ENCODE measurements around the gene GREM2. TPM values are rescaled to one million over a fixed set of nuclear protein-coding genes. Genes with fewer than 3 reads are reported as not detected.

The GREM2 gene
- total and polyA plus RNA-seq, 2 donors (not counting 3 experiments of a cell fraction or from before 2014, with no cell fraction given) = not detected

- TF ChIP-seq EZH2 (IDR thresholded peaks at IDR 0.05; ENCODE audit: borderline replicate concordance, low read depth, low read length, severe bottlenecking) (no peak), POLR2AphosphoS5 (IDR thresholded peaks at IDR 0.05; ENCODE audit: insufficient read depth, low read depth, low read length) (no peak)
- Histone ChIP-seq H3K9me1 (replicated peaks; ENCODE audit: control insufficient read depth, extremely low read depth, insufficient read depth, low read length) (no peaks in the 10 kb centered on the region), H3K27me3 (ENCODE audit: control insufficient read depth in 2 of 2, insufficient read depth in 2 of 2, low read length in 2 of 2) (no peaks in the 10 kb centered on the region), H3K4me3 (replicated peaks in 1 of 3; ENCODE audit: insufficient read depth in 1 of 3, low read depth in 1 of 3, low read length in 3 of 3) (no peak overlapping the region), H3K79me2 (ENCODE audit: control insufficient read depth, insufficient read depth, low read length) (no peaks in the 10 kb centered on the region), H3K4me1 (ENCODE audit: control insufficient read depth, extremely low read depth, insufficient read depth, low read length) (no peaks in the 10 kb centered on the region), H3K4me2 (ENCODE audit: insufficient read depth, low read length) (no peak overlapping the region), H2AFZ (ENCODE audit: low read depth, low read length) (no peak overlapping the region), H3K27ac (ENCODE audit: insufficient read depth, low read depth, low read length) (no peak overlapping the region), H4K20me1 (replicated peaks; ENCODE audit: control insufficient read depth, extremely low read depth, insufficient read depth, low read length) (no peaks in the 10 kb centered on the region), H3K9ac (replicated peaks; ENCODE audit: extremely low read depth, insufficient read depth, low read length) (no peak overlapping the region), H3K9me3 (replicated peaks; ENCODE audit: control insufficient read depth, insufficient read depth, low read length) (peaks cover 6% of the 10 kb centered on the region), H3K36me3 (ENCODE audit: control insufficient read depth in 2 of 2, extremely low read depth in 1 of 2, insufficient read depth in 2 of 2, low read length in 2 of 2) (no peaks in the 10 kb centered on the region)
- POLR2A ChIA-PET = no interaction called here
- dilution Hi-C loops (cut with MboI; ENCODE audit: extremely low pct_ligation_motif_present, low sequenced_read_pairs) = no loop called here
- CTCF ChIA-PET = no interaction called here
- no TSS peak for BruUV-seq (replicated peaks)
- DNase-seq (ENCODE audit: low read depth, low spot score) (no peak), FAIRE-seq (no peak)
- intact Hi-C loops (cut with micrococcal nuclease) = no loop called here
Observed at GRCh38 chr1:240491796-240492195, 120.2 kb downstream of the GREM2 start.

GRCh38 chr1:240491156-240491555 lies 120.8 kb downstream of the GREM2 start:
- no peak for FAIRE-seq
- intact Hi-C loops (cut with micrococcal nuclease) = no loop called here
- no peaks in the 10 kb centered on the region for H3K79me2 ChIP-seq (ENCODE audit: control insufficient read depth, insufficient read depth, low read length)
- H3K27ac ChIP-seq (ENCODE audit: insufficient read depth, low read depth, low read length) = no peak overlapping the region
- H3K9ac ChIP-seq (replicated peaks; ENCODE audit: extremely low read depth, insufficient read depth, low read length) = no peak overlapping the region
- H3K27me3 ChIP-seq (ENCODE audit: control insufficient read depth in 2 of 2, insufficient read depth in 2 of 2, low read length in 2 of 2) = no peaks in the 10 kb centered on the region
- no peak overlapping the region for H3K4me2 ChIP-seq (ENCODE audit: insufficient read depth, low read length)
- no TSS peak for BruUV-seq (replicated peaks)
- no peak for DNase-seq (ENCODE audit: low read depth, low spot score)
- peaks cover 6% of the 10 kb centered on the region for H3K9me3 ChIP-seq (replicated peaks; ENCODE audit: control insufficient read depth, insufficient read depth, low read length)
- TF ChIP-seq POLR2A (IDR thresholded peaks at IDR 0.05; ENCODE audit: low read depth, low read length) = no peak
- no peak for TF ChIP-seq MAX (IDR thresholded peaks at IDR 0.05; ENCODE audit: insufficient read depth, insufficient read length)
- no peak for TF ChIP-seq JUN (IDR thresholded peaks at IDR 0.05; ENCODE audit: borderline replicate concordance, insufficient read depth, insufficient read length, low read depth)
- TF ChIP-seq FOS (IDR thresholded peaks at IDR 0.05; ENCODE audit: borderline replicate concordance, insufficient read depth, low read length) = no peak
- no peak for TF ChIP-seq MYC (IDR thresholded peaks at IDR 0.05; ENCODE audit: low read depth, low read length)
- no peak for TF ChIP-seq POLR2AphosphoS5 (IDR thresholded peaks at IDR 0.05; ENCODE audit: insufficient read depth, low read depth, low read length)
- TF ChIP-seq CTCF (IDR thresholded peaks at IDR 0.05; ENCODE audit: extremely low read depth in 1 of 2, insufficient read depth in 1 of 2, low read depth in 1 of 2, low read length in 2 of 2) = no peak
- TF ChIP-seq EZH2 (IDR thresholded peaks at IDR 0.05; ENCODE audit: borderline replicate concordance, low read depth, low read length, severe bottlenecking) = no peak
- no peaks in the 10 kb centered on the region for H3K4me1 ChIP-seq (ENCODE audit: control insufficient read depth, extremely low read depth, insufficient read depth, low read length)
- H3K36me3 ChIP-seq (ENCODE audit: control insufficient read depth in 2 of 2, extremely low read depth in 1 of 2, insufficient read depth in 2 of 2, low read length in 2 of 2) = no peaks in the 10 kb centered on the region
- dilution Hi-C loops (cut with MboI; ENCODE audit: extremely low pct_ligation_motif_present, low sequenced_read_pairs) = no loop called here
- ChIA-PET CTCF (no interaction called here), POLR2A (no interaction called here)
- no peaks in the 10 kb centered on the region for H3K9me1 ChIP-seq (replicated peaks; ENCODE audit: control insufficient read depth, extremely low read depth, insufficient read depth, low read length)
- no peak overlapping the region for H2AFZ ChIP-seq (ENCODE audit: low read depth, low read length)
- H3K4me3 ChIP-seq (replicated peaks in 1 of 3; ENCODE audit: insufficient read depth in 1 of 3, low read depth in 1 of 3, low read length in 3 of 3) = no peak overlapping the region
- no peaks in the 10 kb centered on the region for H4K20me1 ChIP-seq (replicated peaks; ENCODE audit: control insufficient read depth, extremely low read depth, insufficient read depth, low read length)
